ENCODE measurements around the gene DHX8. TPM values are rescaled to one million over a fixed set of nuclear protein-coding genes. Genes with fewer than 3 reads are reported as not detected.

Gene DHX8
- 31.3 and 35.1 TPM in 2 replicates for polyA plus RNA-seq (2012; rRNA removed)
- 25.3 and 26.7 TPM in 2 replicates for polyA plus RNA-seq (2012; cell fraction: cytosol; rRNA removed)
- polyA plus RNA-seq (2012; cell fraction: nucleus; rRNA removed): 44.3 and 49.7 TPM in 2 replicates

DNA sequence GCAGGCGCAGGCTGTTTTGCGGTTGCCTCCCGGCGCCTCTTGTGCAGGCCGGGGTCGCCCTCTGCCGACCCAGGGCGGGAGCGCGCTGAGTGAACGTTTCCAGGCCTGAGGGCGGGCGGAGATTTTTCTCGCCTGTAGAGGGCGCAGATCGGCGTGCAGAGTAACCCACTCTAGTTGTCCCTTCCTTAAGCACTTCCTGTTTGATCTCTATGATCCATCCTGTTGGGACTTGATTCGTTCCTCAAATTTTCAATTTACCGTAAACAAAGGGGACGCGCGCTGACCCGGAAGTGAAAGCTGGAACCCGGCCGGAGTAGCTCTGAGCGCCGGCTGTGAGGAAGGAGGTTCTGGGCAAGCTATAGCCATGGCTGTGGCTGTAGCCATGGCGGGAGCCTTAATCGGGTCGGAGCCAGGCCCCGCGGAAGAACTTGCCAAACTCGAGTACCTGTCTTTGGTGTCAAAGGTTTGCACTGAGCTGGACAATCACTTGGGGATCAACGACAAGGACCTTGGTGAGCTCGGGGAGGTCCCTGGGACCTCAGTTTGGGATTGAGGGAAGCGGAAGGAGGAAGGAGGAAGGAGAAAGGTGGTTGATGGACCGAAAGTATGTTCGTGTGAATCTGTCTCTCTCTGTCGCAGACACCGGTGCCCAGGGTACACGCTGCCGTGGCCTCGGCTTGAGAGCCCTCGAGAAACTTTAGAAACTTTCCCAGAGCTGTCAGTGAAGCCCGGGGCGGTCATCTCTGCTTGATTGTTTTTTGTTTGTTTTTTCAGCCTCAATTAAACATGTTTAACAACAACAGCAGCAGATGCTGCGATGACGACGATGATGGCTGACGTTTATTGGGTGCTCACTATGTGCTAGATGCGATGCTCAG lies at the start of gene DHX8:
TSS of gene DHX8 (plus strand) at position 302 of the 878 bp plus-strand sequence. CDS start at position 365, 63 bp downstream.
- H3K27ac ChIP-seq (ENCODE audit: low read depth in 2 of 2, low read length in 1 of 2): peak within 1 kb of the TSS; percentile 81 to 87
- peak; percentile 66 for TF ChIP-seq RCOR1 (IDR thresholded peaks at IDR 0.05; ENCODE audit: low read length)
- no peak for TF ChIP-seq FOSL2 (IDR thresholded peaks at IDR 0.05; ENCODE audit: borderline replicate concordance, low read depth)
- TF ChIP-seq MEF2A (IDR thresholded peaks at IDR 0.05; ENCODE audit: borderline replicate concordance, low read depth): no peak
- TF ChIP-seq, protein P1, sequence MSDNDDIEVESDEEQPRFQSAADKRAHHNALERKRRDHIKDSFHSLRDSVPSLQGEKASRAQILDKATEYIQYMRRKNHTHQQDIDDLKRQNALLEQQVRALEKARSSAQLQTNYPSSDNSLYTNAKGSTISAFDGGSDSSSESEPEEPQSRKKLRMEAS (IDR thresholded peaks at IDR 0.05; ENCODE audit: low read depth): peak; percentile 92
- peak; percentile 72; the same call in 1 of the 2 replicates for TF ChIP-seq FOXJ3 (CRISPR knock-in tag; IDR thresholded peaks at IDR 0.05)
- peak; percentile 85; the same call in 1 of the 2 replicates for TF ChIP-seq SIN3A (IDR thresholded peaks at IDR 0.05; ENCODE audit: borderline replicate concordance, low read depth, low read length)
- TF ChIP-seq NRF1 (IDR thresholded peaks at IDR 0.05; ENCODE audit: low read depth, low read length): peak; percentile 84
- TF ChIP-seq, protein P2, sequence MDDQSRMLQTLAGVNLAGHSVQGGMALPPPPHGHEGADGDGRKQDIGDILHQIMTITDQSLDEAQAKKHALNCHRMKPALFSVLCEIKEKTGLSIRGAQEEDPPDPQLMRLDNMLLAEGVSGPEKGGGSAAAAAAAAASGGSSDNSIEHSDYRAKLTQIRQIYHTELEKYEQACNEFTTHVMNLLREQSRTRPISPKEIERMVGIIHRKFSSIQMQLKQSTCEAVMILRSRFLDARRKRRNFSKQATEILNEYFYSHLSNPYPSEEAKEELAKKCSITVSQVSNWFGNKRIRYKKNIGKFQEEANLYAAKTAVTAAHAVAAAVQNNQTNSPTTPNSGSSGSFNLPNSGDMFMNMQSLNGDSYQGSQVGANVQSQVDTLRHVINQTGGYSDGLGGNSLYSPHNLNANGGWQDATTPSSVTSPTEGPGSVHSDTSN (IDR thresholded peaks at IDR 0.05): peak; percentile 48; the same call in 1 of the 2 replicates
- TF ChIP-seq SMC3 (IDR thresholded peaks at IDR 0.05; ENCODE audit: low read depth, low read length): peak; percentile 100
- peak; percentile 76; the same call in 1 of the 2 replicates for TF ChIP-seq YY1 (IDR thresholded peaks at IDR 0.05; ENCODE audit: low read depth)
- TF ChIP-seq GATA2 (CRISPR knock-in tag; IDR thresholded peaks at IDR 0.05): no peak
- peak; percentile 96 for TF ChIP-seq GABPA (IDR thresholded peaks at IDR 0.05; ENCODE audit: low read depth)
- TF ChIP-seq, protein P3, sequence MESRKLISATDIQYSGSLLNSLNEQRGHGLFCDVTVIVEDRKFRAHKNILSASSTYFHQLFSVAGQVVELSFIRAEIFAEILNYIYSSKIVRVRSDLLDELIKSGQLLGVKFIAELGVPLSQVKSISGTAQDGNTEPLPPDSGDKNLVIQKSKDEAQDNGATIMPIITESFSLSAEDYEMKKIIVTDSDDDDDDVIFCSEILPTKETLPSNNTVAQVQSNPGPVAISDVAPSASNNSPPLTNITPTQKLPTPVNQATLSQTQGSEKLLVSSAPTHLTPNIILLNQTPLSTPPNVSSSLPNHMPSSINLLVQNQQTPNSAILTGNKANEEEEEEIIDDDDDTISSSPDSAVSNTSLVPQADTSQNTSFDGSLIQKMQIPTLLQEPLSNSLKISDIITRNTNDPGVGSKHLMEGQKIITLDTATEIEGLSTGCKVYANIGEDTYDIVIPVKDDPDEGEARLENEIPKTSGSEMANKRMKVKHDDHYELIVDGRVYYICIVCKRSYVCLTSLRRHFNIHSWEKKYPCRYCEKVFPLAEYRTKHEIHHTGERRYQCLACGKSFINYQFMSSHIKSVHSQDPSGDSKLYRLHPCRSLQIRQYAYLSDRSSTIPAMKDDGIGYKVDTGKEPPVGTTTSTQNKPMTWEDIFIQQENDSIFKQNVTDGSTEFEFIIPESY (IDR thresholded peaks at IDR 0.05; ENCODE audit: borderline replicate concordance, low read depth): peak; percentile 76; the same call in 1 of the 2 replicates
- TF ChIP-seq NFIC (IDR thresholded peaks at IDR 0.05; ENCODE audit: borderline replicate concordance): no peak; the same call in 1 of the 2 replicates
- TF ChIP-seq ELF1 (IDR thresholded peaks at IDR 0.05): peak; percentile 95
- peak; percentile 83; the same call in 1 of the 2 replicates for TF ChIP-seq MXI1 (IDR thresholded peaks at IDR 0.05; ENCODE audit: low read depth, low read length)
- TF ChIP-seq EZH2phosphoT487 (IDR thresholded peaks at IDR 0.05; ENCODE audit: borderline replicate concordance, low read depth): no peak
- no peak for TF ChIP-seq JUND (IDR thresholded peaks at IDR 0.05)
- TF ChIP-seq, protein P4, sequence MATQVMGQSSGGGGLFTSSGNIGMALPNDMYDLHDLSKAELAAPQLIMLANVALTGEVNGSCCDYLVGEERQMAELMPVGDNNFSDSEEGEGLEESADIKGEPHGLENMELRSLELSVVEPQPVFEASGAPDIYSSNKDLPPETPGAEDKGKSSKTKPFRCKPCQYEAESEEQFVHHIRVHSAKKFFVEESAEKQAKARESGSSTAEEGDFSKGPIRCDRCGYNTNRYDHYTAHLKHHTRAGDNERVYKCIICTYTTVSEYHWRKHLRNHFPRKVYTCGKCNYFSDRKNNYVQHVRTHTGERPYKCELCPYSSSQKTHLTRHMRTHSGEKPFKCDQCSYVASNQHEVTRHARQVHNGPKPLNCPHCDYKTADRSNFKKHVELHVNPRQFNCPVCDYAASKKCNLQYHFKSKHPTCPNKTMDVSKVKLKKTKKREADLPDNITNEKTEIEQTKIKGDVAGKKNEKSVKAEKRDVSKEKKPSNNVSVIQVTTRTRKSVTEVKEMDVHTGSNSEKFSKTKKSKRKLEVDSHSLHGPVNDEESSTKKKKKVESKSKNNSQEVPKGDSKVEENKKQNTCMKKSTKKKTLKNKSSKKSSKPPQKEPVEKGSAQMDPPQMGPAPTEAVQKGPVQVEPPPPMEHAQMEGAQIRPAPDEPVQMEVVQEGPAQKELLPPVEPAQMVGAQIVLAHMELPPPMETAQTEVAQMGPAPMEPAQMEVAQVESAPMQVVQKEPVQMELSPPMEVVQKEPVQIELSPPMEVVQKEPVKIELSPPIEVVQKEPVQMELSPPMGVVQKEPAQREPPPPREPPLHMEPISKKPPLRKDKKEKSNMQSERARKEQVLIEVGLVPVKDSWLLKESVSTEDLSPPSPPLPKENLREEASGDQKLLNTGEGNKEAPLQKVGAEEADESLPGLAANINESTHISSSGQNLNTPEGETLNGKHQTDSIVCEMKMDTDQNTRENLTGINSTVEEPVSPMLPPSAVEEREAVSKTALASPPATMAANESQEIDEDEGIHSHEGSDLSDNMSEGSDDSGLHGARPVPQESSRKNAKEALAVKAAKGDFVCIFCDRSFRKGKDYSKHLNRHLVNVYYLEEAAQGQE (IDR thresholded peaks at IDR 0.05; ENCODE audit: low read depth, low read length): peak; percentile 58; the same call in 1 of the 2 replicates
- TF ChIP-seq, protein P5, sequence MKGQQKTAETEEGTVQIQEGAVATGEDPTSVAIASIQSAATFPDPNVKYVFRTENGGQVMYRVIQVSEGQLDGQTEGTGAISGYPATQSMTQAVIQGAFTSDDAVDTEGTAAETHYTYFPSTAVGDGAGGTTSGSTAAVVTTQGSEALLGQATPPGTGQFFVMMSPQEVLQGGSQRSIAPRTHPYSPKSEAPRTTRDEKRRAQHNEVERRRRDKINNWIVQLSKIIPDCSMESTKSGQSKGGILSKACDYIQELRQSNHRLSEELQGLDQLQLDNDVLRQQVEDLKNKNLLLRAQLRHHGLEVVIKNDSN (IDR thresholded peaks at IDR 0.05; ENCODE audit: borderline replicate concordance, low read depth): no peak
- TF ChIP-seq EP300 (IDR thresholded peaks at IDR 0.05; ENCODE audit: borderline replicate concordance in 1 of 2, low read depth in 1 of 2, low read length in 1 of 2): peak; percentile 8 to 72; a peak in 2 of 4 replicates
- TF ChIP-seq CHD2 (IDR thresholded peaks at IDR 0.05; ENCODE audit: low read length, partially characterized antibody): peak; percentile 91
- TF ChIP-seq TCF12 (IDR thresholded peaks at IDR 0.05): peak; percentile 61

More for the DNA sequence above, at the start of gene DHX8:
- 0 out of 2 replicates have a peak, but pooled peaks cover 5% of the 10 kb centered on the region for H4K20me1 ChIP-seq (ENCODE audit: insufficient read depth)
- ChIA-PET CTCF (interaction anchor here (0.5 to 9.9 kb wide), 65 partner anchors 8 to 887 kb away, joined by 3 to 430 read pairs (median 6); partner anchors contain the start of genes ARL4D and VAT1), POLR2A (interaction anchor here (0.6 to 3.0 kb wide), 11 partner anchors 19 to 168 kb away, joined by 3 to 46 read pairs (median 7); partner anchors contain the start of gene ARL4D)
- peak within 1 kb of the TSS; percentile 98 for H2AFZ ChIP-seq (ENCODE audit: low read depth)
- H3K36me3 ChIP-seq (replicated peaks in 1 of 2; ENCODE audit: control insufficient read depth in 1 of 2, insufficient read depth in 2 of 2, low read length in 1 of 2): no peaks in the 10 kb centered on the region
- peak within 1 kb of the TSS; percentile 82 for H3K9ac ChIP-seq
- peaks cover 51% of the 10 kb centered on the region for H3K79me2 ChIP-seq (ENCODE audit: insufficient read depth)
- 1% methylated on average over 48 of the region's 51 CpGs for WGBS (ENCODE audit: low lambda C conversion rate)
- H3K4me2 ChIP-seq: peak within 1 kb of the TSS; percentile 92
- no peaks in the 10 kb centered on the region for H3F3A ChIP-seq (replicated peaks; ENCODE audit: insufficient read depth)
- H3K27me3 ChIP-seq (ENCODE audit: insufficient read depth): no peaks in the 10 kb centered on the region
- H3K4me3 ChIP-seq (ENCODE audit: low read depth in 2 of 2, low read length in 1 of 2): peak within 1 kb of the TSS; percentile 81 to 97
- peaks cover 3 to 8% of the 10 kb centered on the region in 2 experiments; a peak in 2 of 4 replicates for H3K4me1 ChIP-seq (ENCODE audit: control insufficient read depth in 1 of 2, insufficient read depth in 2 of 2, low read depth in 1 of 2, low read length in 1 of 2)
- peak; percentile 90 for DNase-seq
- H3K9me3 ChIP-seq: no peaks in the 10 kb centered on the region
- no peaks in the 10 kb centered on the region for H3K9me2 ChIP-seq

Data from SK-N-SH (cell line).